ENCODE measurements around the gene NEAT1.
A peak's percentile ranks its signal among the peaks of the same experiment; 100 is the strongest.

The NEAT1 gene

DNA sequence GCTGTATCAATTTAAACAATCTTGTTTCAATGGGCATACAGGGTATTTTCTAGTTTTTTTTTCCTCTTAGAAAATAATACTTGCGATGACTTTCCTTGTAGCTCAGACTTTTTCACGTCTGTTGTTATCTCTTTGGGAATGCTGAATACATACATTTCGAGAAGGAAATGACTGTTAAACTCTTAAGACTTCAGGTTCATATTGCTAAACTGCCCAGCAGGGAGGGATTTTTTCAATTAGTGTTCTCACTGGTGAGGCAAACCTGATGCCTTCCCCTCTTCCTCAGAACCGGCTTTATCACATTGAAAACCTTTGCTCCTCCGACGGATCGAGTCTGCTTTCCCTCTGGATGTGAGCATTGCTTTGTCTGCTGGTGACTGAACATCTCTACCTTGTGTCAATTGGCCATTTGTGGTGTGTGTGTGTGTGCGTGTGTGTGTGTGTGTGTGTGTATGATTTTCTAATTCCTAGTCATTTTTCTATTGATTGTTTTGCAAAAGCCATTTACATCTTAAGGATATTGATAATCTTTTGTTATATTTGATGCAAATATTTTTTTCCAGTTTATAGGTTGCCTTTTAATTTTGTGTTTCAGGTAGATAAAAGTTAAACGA is 6.6 kb downstream of the NEAT1 start:
- peak overlapping the region; percentile 43 for H3K4me3 ChIP-seq (ENCODE audit: low read depth, low read length)
- TF ChIP-seq, protein P1, sequence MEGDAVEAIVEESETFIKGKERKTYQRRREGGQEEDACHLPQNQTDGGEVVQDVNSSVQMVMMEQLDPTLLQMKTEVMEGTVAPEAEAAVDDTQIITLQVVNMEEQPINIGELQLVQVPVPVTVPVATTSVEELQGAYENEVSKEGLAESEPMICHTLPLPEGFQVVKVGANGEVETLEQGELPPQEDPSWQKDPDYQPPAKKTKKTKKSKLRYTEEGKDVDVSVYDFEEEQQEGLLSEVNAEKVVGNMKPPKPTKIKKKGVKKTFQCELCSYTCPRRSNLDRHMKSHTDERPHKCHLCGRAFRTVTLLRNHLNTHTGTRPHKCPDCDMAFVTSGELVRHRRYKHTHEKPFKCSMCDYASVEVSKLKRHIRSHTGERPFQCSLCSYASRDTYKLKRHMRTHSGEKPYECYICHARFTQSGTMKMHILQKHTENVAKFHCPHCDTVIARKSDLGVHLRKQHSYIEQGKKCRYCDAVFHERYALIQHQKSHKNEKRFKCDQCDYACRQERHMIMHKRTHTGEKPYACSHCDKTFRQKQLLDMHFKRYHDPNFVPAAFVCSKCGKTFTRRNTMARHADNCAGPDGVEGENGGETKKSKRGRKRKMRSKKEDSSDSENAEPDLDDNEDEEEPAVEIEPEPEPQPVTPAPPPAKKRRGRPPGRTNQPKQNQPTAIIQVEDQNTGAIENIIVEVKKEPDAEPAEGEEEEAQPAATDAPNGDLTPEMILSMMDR (IDR thresholded peaks at IDR 0.05; ENCODE audit: borderline replicate concordance, insufficient read depth, low read depth, low read length): no peak

GRCh38 chr11:65429724-65430405 is 7.3 kb downstream of the NEAT1 start:
- TF ChIP-seq, protein P1 (IDR thresholded peaks at IDR 0.05; ENCODE audit: borderline replicate concordance, insufficient read depth, low read depth, low read length): no peak
- peak overlapping the region; percentile 46 for H3K4me3 ChIP-seq (ENCODE audit: low read depth, low read length)

DNA sequence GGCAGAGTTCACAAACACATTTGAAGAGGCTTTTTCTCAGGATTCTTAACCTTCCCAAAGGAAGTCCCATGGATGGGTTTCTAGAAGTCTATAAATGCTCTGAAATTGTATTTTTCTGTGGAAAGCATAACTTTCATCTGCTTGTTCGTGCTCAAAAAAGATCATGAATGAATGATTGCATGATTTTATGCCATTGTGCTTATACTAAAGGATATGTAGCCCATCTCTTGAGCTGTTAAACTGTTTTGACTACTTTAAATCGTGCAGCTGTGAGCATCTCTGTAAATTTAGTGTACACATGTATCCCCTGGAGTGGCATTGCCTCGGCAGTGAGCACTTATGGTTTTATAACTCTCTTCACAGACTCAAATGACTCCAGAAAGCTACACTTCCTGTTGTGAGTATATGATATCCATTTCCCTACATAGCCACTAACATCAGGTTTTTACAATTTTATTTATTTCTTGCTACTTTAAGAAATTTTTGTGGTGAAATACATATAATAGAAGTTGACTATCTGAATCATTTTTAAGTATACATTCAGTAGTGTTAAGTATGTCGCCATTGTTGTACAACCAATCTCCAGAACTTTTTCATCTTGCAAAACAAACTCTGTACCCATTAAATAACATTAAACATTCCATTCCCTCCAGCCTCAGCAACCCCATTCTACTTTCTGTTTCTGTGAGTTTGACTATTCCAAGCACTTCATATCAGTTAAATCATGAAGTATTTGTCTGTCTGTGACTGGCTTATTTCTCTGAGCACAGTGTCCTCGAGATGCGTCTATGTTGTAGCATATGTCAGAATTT is 8.0 kb downstream of the NEAT1 start:
- TF ChIP-seq, protein P1 (IDR thresholded peaks at IDR 0.05; ENCODE audit: borderline replicate concordance, insufficient read depth, low read depth, low read length): no peak
- peak overlapping the region; percentile 46 for H3K4me3 ChIP-seq (ENCODE audit: low read depth, low read length)

- H3K4me3 ChIP-seq (ENCODE audit: low read depth, low read length): no peak overlapping the region
- TF ChIP-seq, protein P1 (IDR thresholded peaks at IDR 0.05; ENCODE audit: borderline replicate concordance, insufficient read depth, low read depth, low read length): no peak
Observed at GRCh38 chr11:65431451-65432099, 9.0 kb downstream of the NEAT1 start.

DNA sequence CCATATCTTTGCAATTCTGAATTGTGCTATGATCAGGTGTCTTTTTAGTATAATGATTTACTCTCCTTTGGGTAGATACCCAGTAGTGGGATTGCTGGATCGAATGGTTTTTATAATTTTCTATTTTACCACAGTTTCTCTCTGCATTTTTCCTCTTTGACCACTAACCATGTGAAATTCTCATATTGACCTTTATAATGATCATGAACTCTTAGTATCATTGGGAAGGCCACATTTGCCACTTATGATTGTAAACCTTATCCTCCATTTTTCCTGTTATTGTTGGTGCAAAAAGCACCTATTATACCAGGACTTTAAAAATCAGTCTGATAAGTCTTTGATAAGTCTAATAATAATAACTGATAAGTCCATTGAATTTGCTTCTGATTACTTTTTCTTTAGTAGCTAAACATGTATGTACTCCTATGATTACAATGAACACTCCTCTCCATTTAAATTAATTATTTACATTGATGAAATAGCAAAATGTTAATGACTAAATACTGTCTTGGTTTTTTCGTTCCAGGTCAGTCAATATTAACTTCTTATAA is 9.6 kb downstream of the NEAT1 start:
- TF ChIP-seq, protein P1 (IDR thresholded peaks at IDR 0.05; ENCODE audit: borderline replicate concordance, insufficient read depth, low read depth, low read length): no peak
- no peak overlapping the region for H3K4me3 ChIP-seq (ENCODE audit: low read depth, low read length)

DNA sequence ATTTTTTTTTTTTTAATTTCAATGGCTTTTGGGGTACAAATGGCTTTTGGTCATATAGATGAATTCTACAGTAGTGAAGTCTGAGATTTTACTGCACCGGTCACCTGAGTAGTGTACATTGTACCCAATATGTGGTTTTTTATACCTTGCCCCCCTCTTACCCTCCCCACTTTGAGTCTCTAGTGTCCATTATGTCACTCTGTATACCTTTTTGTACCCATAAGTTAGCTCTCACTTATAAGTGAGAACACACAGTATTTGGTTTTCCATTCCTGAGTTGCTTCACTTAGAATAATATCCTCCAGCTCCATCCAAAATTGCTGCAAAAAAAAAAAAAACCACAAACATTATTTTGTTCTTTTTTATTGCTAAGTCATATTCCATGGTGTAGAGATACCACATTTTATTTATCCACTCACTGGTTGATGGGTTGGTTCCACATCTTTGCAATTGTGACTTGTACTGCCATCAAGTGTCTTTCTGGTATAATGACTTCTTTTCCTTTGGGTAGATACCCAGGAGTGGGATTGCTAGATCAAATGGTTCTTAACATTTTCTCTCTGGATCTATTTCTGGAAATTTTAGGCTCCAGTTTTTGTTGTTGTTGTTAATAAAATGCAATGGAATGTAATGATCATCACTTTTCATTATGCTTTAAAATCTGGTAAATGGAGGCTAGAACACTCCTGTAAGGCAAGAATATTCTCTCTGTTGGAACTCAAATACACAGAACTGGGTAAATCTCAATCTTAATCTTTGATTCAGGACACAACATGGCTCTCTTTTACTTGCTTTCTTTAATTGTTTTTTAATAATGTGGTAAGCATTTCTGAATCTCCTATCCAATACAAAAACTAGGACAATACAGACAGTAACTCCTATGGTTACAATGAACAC is 10.3 kb downstream of the NEAT1 start:
- no peak overlapping the region for H3K4me3 ChIP-seq (ENCODE audit: low read depth, low read length)
- TF ChIP-seq, protein P1 (IDR thresholded peaks at IDR 0.05; ENCODE audit: borderline replicate concordance, insufficient read depth, low read depth, low read length): 0 out of 2 replicates have a peak, but pooled peaks have one; percentile 7

All from GM12875 (cell line).